Measurements from ENCODE around the gene GRB7. TPM values are rescaled to one million over a fixed set of nuclear protein-coding genes. Genes with fewer than 3 reads are reported as not detected.

Gene GRB7
- total and polyA plus RNA-seq, 5 experiments from 2014 or later: not detected

DNA sequence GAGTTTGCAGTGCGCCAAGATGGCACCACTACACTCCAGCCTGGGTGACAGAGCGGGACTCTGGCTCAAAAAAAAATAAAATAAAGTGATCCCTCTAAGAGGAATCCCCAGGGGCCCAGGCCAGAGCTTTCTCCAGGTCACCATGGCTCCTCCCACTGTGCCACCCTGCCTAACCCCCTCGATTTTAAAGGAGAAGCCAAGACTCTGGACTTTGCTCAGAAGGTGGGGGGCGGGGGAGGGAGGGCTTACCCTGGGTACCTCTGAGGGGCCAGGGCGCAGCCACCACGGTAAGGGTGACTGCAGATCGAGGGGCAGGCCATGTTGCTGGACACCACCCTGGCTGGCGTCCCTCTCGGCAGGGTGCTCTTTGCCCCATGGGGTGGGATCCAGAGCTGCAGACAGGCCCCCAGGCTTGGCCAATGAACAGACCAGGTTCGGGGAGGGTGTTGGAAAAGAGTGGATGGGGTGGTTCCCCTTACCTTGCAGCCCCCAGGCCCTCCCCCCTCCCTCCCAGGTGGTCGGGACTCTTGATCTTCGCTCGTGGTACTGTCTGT, 455 bp upstream of the GRB7 start:
- peak overlapping the region in 6 of 10 donors; percentile 13 to 80 (median 34) for H3K4me3 Mint-ChIP-seq
- POLR2A ChIA-PET: interaction anchor here (0.7 kb wide), 1 partner anchor 114 kb away, joined by 4 read pairs; no protein-coding TSS in a partner anchor
- DNase-seq: peak in 1 of 10 donors; percentile 51
- peaks cover 7 to 30% (median 20%) of the 10 kb centered on the region in 4 donors for H3K4me1 Mint-ChIP-seq
- H3K27ac Mint-ChIP-seq: no peak overlapping the region
- no peak for ATAC-seq
- H3K27me3 Mint-ChIP-seq: peaks cover 2 to 28% (median 10%) of the 10 kb centered on the region in 5 donors
- H3K9me3 Mint-ChIP-seq: no peaks in the 10 kb centered on the region
- H3K36me3 Mint-ChIP-seq: peaks cover 0 to 2% (median 0%) of the 10 kb centered on the region in 3 donors

DNA sequence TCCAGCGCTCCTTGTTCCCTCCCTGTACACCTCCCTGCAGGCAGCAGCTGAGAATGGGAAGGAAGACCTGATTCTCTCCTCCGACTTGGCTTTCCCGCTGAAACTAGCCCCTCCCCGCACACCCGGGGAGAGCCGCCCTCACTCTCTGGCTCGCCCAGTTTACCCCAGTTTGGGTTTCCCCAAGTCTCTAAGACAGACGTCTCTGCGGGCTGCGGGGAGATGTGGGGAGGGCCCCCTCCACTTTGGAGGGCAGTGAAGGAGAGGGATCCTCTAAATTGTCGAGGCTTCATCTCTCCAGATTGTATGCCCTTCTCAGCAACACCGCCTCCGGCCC, 797 bp downstream of the GRB7 start:
- Mint-ChIP-seq H3K4me3 (peak overlapping the region; percentile 63 to 95 (median 81)), H3K27ac (peak overlapping the region in 7 of 10 donors; percentile 56 to 89 (median 76)), H3K27me3 (peaks cover 2 to 28% (median 11%) of the 10 kb centered on the region in 5 donors), H3K36me3 (peaks cover 0 to 2% (median 0%) of the 10 kb centered on the region in 3 donors), H3K4me1 (peaks cover 7 to 30% (median 19%) of the 10 kb centered on the region in 4 donors), H3K9me3 (no peaks in the 10 kb centered on the region)
- POLR2A ChIA-PET: interaction anchor here (0.6 kb wide), 1 partner anchor 216 kb away, joined by 3 read pairs; no protein-coding TSS in a partner anchor
- peak; percentile 98 to 100 for ATAC-seq
- DNase-seq: peak in 9 of 10 donors; percentile 37 to 73 (median 68)

DNA sequence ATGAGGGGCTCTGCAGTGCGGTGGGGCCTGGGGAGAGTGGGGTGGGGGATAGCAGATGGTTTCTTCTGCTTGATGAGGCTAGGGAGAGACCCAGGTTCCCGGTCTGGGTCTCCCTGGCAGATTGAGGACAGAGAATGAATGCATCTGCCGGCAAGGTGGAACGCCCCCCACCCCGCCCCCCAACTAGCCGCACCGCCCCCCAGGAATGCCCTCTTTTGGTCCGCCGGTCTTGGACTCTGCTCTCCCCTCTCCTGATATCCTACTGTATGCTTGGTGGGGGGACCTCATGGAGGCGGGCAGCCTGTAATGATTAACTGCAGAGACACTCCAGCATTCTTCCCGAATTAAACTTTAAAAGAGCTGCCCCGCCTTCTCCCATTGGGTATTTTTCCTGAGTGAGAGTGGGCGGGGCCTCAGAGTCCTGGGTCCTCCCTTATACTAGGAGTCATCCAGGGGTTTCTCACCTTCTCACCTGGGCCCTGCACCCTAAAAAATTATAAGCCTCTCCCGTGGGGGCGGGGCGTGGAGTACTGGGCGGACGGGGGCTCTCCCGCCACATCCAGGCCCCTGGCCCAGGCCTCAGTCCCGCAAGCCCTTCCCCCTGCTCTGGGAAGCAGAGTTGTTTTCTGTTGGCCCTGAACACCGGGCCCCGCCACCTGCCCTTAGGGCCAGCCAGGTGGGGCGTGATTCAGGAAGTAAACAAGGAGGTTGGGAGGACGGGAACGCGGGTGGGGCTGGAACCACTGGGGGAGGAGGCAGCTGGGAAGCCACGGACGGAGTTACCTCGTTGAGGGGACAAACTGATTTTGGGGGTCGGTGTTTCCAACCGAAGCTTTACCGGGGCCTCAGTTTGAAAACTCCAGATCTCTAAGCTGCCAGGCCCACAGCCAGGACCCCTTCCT, 1.5 kb downstream of the GRB7 start:
- ATAC-seq (peak in 1 of 2 donors; percentile 7), DNase-seq (peak in 1 of 10 donors; percentile 58)
- POLR2A ChIA-PET: interaction anchor here (0.6 to 1.7 kb wide), 2 partner anchors 9 to 215 kb away, joined by 3 to 4 read pairs; partner anchors contain the start of gene MIEN1
- peaks cover 7 to 30% (median 19%) of the 10 kb centered on the region in 4 donors for H3K4me1 Mint-ChIP-seq
- no peaks in the 10 kb centered on the region for H3K9me3 Mint-ChIP-seq
- H3K36me3 Mint-ChIP-seq: peaks cover 0 to 2% (median 0%) of the 10 kb centered on the region in 3 donors
- peaks cover 2 to 28% (median 11%) of the 10 kb centered on the region in 5 donors for H3K27me3 Mint-ChIP-seq
- H3K27ac Mint-ChIP-seq: peak overlapping the region in 3 of 10 donors; percentile 52 to 89 (median 76)
- peak overlapping the region in 8 of 10 donors; percentile 47 to 95 (median 81) for H3K4me3 Mint-ChIP-seq

DNA sequence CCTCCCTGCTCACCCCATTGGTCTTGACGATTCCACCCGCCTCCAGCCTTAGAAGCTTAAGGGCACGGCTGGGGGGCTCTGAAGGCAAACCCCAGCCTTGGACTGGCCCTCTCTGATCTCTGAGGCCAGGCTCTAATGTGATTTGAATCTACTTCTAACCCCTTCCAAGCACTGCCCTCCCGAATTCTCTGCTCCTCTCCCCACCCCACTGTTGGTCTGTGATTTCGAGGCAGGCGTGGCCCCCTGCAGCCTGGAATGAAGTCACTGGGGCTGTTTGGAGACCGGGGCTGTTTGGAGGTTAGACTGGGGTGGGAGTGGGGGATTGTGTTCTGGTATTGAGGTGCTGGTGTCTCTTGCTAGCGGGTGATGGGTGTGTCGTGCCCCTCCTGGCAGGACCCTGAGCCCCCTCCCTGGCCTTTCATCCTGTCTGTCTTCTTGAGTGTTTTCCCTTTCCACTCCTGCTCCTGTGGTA, 2.2 kb downstream of the GRB7 start:
- POLR2A ChIA-PET: interaction anchor here (1.7 kb wide), 1 partner anchor 9 kb away, joined by 4 read pairs; the partner anchor contains the start of gene MIEN1
- H3K4me1 Mint-ChIP-seq: peaks cover 7 to 30% (median 19%) of the 10 kb centered on the region in 4 donors

DNA sequence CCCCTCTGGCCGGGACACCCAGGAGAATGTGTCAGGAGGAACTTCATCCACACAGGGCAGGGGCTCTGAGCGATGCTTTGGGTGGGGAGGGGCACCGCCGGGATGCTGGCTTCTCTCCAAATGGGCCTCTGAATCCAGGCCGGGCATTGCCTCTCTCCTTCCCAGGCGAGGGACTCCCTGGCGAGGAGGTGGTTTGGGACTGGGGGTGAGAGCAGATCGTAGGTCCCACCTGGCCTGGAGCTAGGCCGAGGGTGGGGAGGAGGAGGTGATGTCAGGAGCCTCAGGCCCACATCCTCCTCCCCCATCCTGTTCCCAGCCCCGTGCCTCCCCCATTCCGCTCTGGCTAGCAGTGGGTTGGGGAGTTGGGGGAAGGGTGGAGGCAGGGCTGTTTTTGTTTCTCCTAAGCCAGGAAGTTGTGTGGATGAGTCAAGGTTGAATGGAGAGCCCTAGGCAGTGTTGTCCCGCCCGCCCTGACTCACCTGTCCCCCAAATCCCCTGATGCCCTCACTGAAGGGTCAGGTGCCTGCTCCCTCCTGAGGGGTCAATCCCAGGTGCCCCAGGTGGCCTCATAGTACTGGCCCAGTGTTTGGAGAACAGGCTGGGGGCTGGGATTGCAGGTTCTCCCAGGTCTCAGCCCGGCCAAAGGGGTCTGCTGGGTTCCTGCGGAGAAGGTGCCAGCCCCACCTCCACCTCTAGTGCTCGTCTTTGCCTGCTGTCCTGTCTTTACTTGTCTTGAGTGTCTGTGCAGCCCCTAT, 2.8 kb downstream of the GRB7 start:
- Mint-ChIP-seq H3K27ac (peak overlapping the region in 3 of 10 donors; percentile 69 to 83 (median 78)), H3K4me1 (peaks cover 7 to 30% (median 19%) of the 10 kb centered on the region in 4 donors), H3K9me3 (no peaks in the 10 kb centered on the region), H3K4me3 (peak overlapping the region in 2 of 10 donors; percentile 22 to 80), H3K36me3 (peaks cover 0 to 2% (median 0%) of the 10 kb centered on the region in 3 donors), H3K27me3 (peaks cover 2 to 28% (median 11%) of the 10 kb centered on the region in 5 donors)
- ATAC-seq: no peak
- POLR2A ChIA-PET: interaction anchor here (1.7 kb wide), 1 partner anchor 10 kb away, joined by 4 read pairs; the partner anchor contains the start of gene MIEN1
- DNase-seq: peak in 1 of 10 donors; percentile 50

More for the DNA sequence above, 2.2 kb downstream of the GRB7 start:
- DNase-seq: no peak
- Mint-ChIP-seq H3K27ac (peak overlapping the region in 2 of 10 donors; percentile 10 to 83), H3K36me3 (peaks cover 0 to 2% (median 0%) of the 10 kb centered on the region in 3 donors), H3K4me3 (peak overlapping the region in 5 of 10 donors; percentile 2 to 80 (median 57)), H3K27me3 (peaks cover 2 to 28% (median 11%) of the 10 kb centered on the region in 5 donors), H3K9me3 (no peaks in the 10 kb centered on the region)
- no peak for ATAC-seq

DNA sequence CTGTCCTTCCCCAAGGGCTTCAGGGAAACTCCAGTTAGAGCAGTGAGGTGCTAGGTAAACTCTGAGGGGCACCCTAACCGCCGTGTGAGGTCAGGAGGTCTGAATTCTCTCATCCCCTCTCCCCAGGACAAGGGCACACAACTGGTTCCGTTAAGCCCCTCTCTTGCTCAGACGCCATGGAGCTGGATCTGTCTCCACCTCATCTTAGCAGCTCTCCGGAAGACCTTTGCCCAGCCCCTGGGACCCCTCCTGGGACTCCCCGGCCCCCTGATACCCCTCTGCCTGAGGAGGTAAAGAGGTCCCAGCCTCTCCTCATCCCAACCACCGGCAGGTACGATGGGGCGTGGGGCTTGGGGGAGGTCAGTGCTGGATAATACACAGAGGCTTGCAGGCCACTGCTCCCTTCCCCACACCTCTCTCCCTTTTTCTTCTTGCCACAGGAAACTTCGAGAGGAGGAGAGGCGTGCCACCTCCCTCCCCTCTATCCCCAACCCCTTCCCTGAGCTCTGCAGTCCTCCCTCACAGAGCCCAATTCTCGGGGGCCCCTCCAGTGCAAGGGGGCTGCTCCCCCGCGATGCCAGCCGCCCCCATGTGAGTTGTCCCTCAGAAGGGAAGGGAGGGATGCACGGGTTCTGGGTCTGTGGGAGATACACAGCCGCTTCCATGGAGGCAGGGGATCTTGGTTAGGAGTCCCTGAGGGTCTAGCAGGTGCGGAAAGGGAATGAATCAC, 4.6 kb downstream of the GRB7 start:
- POLR2A ChIA-PET: interaction anchor here (0.9 to 1.0 kb wide), 2 partner anchors 13 to 122 kb away, joined by 3 read pairs; partner anchors contain the start of gene IKZF3
- Mint-ChIP-seq H3K27ac (peak overlapping the region in 1 of 10 donors; percentile 56), H3K27me3 (peaks cover 2 to 28% (median 9%) of the 10 kb centered on the region in 5 donors), H3K4me1 (peaks cover 5 to 30% (median 19%) of the 10 kb centered on the region in 4 donors), H3K36me3 (peaks cover 0 to 2% (median 0%) of the 10 kb centered on the region in 3 donors), H3K4me3 (no peak overlapping the region), H3K9me3 (no peaks in the 10 kb centered on the region)
- DNase-seq: no peak
- no peak for ATAC-seq

DNA sequence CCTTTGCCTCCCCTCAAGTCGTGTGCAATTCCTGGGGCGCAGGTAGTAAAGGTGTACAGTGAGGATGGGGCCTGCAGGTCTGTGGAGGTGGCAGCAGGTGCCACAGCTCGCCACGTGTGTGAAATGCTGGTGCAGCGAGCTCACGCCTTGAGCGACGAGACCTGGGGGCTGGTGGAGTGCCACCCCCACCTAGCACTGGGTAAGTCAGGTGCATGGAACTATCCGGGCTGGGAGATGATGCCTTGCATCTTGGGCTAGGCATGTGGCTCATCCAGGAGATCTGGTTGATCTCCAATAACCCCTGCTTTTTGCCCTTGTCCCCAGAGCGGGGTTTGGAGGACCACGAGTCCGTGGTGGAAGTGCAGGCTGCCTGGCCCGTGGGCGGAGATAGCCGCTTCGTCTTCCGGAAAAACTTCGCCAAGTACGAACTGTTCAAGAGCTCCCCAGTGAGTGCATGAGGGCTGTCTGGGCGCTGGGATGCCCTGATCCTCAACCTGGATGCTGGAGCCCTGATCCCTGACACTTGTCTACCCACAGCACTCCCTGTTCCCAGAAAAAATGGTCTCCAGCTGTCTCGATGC, 5.2 kb downstream of the GRB7 start:
- POLR2A ChIA-PET: interaction anchor here (0.9 to 1.4 kb wide), 3 partner anchors 10 to 121 kb away, joined by 3 to 5 read pairs (median 3); partner anchors contain the start of gene IKZF3
- no peak for DNase-seq
- Mint-ChIP-seq H3K36me3 (peaks cover 0 to 2% (median 0%) of the 10 kb centered on the region in 3 donors), H3K27ac (peak overlapping the region in 1 of 10 donors; percentile 56), H3K27me3 (peaks cover 2 to 24% (median 8%) of the 10 kb centered on the region in 5 donors), H3K4me1 (peaks cover 5 to 25% (median 18%) of the 10 kb centered on the region in 4 donors), H3K9me3 (no peaks in the 10 kb centered on the region), H3K4me3 (peak overlapping the region in 1 of 10 donors; percentile 32)
- no peak for ATAC-seq

DNA sequence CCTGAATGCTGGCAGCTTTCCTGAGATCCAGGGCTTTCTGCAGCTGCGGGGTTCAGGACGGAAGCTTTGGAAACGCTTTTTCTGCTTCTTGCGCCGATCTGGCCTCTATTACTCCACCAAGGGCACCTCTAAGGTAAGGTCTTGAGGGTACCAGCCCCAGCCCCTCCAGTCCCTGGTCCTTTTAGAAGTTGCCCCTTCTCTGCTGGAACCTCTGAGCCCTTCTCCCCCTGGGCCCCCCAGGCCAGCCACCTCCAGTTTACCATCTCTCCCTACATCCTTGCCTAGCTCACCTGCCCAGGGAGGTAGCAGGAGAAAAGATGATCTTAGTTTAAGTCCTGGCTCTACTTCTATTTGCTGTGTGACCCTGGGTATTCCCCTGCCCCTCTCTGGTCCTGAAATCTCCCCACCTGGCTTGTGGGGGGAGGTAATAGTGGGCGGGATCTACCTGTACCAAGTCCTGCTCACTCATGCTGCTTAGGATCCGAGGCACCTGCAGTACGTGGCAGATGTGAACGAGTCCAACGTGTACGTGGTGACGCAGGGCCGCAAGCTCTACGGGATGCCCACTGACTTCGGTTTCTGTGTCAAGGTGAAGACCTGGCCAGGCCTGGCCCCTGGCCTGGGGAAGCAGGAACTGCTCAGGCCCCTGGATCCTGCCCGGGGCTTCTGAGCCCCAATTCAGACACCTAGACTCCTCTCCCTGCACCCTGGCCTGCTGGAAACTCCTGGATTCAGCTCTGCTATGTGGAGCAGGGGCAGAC, 6.5 kb downstream of the GRB7 start:
- DNase-seq (no peak), ATAC-seq (no peak)
- Mint-ChIP-seq H3K36me3 (no peaks in the 10 kb centered on the region), H3K4me1 (peaks cover 1 to 16% (median 9%) of the 10 kb centered on the region in 4 donors), H3K27ac (peak overlapping the region in 2 of 10 donors; percentile 34 to 49), H3K4me3 (no peak overlapping the region), H3K27me3 (peaks cover 0 to 11% (median 6%) of the 10 kb centered on the region in 5 donors), H3K9me3 (no peaks in the 10 kb centered on the region)
- POLR2A ChIA-PET: interaction anchor here (0.6 to 1.4 kb wide), 4 partner anchors 8 to 595 kb away, joined by 3 to 6 read pairs (median 4); no protein-coding TSS in a partner anchor

DNA sequence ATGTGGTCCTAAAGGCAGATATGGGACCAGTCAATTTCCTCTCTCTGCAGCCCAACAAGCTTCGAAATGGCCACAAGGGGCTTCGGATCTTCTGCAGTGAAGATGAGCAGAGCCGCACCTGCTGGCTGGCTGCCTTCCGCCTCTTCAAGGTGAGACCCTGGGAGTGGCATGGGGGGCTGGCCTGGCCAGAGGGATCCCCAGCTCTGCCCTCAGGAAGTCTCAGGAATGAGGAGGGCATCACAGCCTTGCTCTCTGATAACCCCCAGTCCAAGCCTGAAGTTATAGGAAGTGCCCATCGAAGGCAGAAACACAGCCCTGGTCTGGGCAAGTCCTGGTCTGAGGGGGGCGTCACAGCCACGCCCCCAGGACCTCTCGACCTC, 7.1 kb downstream of the GRB7 start:
- DNase-seq: no peak
- Mint-ChIP-seq H3K4me3 (no peak overlapping the region), H3K9me3 (no peaks in the 10 kb centered on the region), H3K36me3 (no peaks in the 10 kb centered on the region), H3K4me1 (peaks cover 1 to 11% (median 6%) of the 10 kb centered on the region in 4 donors), H3K27ac (no peak overlapping the region), H3K27me3 (peaks cover 0 to 5% (median 5%) of the 10 kb centered on the region in 5 donors)
- ATAC-seq: no peak
- POLR2A ChIA-PET: no interaction called here

DNA sequence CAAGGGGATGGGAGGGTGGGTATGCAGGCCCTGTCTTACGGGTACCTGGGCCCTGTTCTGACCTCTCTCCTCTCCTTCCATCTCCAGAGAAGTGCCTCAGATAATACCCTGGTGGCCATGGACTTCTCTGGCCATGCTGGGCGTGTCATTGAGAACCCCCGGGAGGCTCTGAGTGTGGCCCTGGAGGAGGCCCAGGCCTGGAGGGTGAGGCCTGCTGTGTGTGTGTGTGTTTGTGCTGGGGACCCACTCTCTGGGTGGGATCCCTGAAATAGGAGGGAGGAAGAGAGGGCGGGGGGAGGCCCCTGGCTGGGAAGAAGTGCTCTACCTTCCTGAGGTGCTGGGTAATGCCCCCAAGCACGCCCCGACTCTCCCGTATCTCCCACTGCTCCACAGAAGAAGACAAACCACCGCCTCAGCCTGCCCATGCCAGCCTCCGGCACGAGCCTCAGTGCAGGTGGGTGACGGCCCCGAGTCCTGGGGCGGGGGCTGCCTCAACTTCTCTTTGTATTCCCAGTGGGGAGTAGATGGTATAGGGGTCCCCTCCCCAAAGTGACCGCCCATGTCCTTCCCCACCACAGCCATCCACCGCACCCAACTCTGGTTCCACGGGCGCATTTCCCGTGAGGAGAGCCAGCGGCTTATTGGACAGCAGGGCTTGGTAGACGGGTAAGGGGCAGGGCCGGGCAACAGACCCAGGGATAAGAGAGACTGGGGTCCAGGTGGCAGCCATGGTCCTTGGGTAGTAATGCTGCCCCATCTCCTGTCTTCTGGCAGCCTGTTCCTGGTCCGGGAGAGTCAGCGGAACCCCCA, 7.8 kb downstream of the GRB7 start:
- Mint-ChIP-seq H3K9me3 (no peaks in the 10 kb centered on the region), H3K4me3 (no peak overlapping the region), H3K36me3 (no peaks in the 10 kb centered on the region), H3K27me3 (peaks cover 0 to 3% (median 0%) of the 10 kb centered on the region in 5 donors), H3K4me1 (peaks cover under 1 to 3% (median 2%) of the 10 kb centered on the region in 4 donors), H3K27ac (no peak overlapping the region)
- ATAC-seq (no peak), DNase-seq (no peak)
- POLR2A ChIA-PET: no interaction called here

All from naive thymus-derived CD8-positive, alpha-beta T cell (primary cell).